Measurements from ENCODE around the gene SUSD1. TPM values are rescaled to one million over a fixed set of nuclear protein-coding genes. Genes with fewer than 3 reads are reported as not detected.

The SUSD1 gene
- total RNA-seq = 9.0 TPM
- 6.4 TPM for polyA plus RNA-seq
- long read RNA-seq, donor 1 = 0 reads
- long read RNA-seq, donor 2 = 0 reads
- long read RNA-seq, donor 3, partial matches to known transcripts = 0 of 3 reads
- long read RNA-seq, donor 3, other reads (novel, unspliced or antisense) = 0 of 3 reads
- long read RNA-seq, donor 4 = 0 reads
- long read RNA-seq, donor 5, partial matches to known transcripts = 0 of 1 reads
- long read RNA-seq, donor 5, other reads (novel, unspliced or antisense) = 0 of 1 reads
- long read RNA-seq, donor 6, partial matches to known transcripts = 0 of 2 reads
- long read RNA-seq, donor 6, other reads (novel, unspliced or antisense) = 0 of 2 reads
- long read RNA-seq, donor 7, partial matches to known transcripts = 0 of 2 reads
- long read RNA-seq, donor 7, other reads (novel, unspliced or antisense) = 0 of 2 reads
- long read RNA-seq, donor 8 = 0 reads
- long read RNA-seq, donor 9, partial matches to known transcripts = 0 of 1 reads
- long read RNA-seq, donor 9, other reads (novel, unspliced or antisense) = 0 of 1 reads
- long read RNA-seq, donor 10, partial matches to known transcripts = 0 of 1 reads
- long read RNA-seq, donor 10, other reads (novel, unspliced or antisense) = 0 of 1 reads

- WGBS = 8% methylated on average over 88 of the region's 88 CpGs
- peak within 1 kb of the TSS in 1 of 2 donors; percentile 62 for H3K27ac ChIP-seq (ENCODE audit: low read depth in 1 of 2, low read length in 1 of 2)
- no peaks in the 10 kb centered on the region for H3K9me3 ChIP-seq (ENCODE audit: control insufficient read depth in 2 of 2, insufficient read depth in 1 of 2, low read length in 1 of 2)
- H3K27me3 ChIP-seq (ENCODE audit: control insufficient read depth in 2 of 2, insufficient read depth in 1 of 2, low read length in 1 of 2) = peaks cover 0 to 9% of the 10 kb centered on the region in 2 donors
- peaks cover 9 to 31% of the 10 kb centered on the region in 2 donors for H3K4me1 ChIP-seq (ENCODE audit: control insufficient read depth in 2 of 2, insufficient read depth in 2 of 2, low read length in 2 of 2)
- no peaks in the 10 kb centered on the region for H3K36me3 ChIP-seq (ENCODE audit: control insufficient read depth in 2 of 2, insufficient read depth in 2 of 2, low read length in 1 of 2)
- H3K4me3 ChIP-seq (ENCODE audit: low read length in 2 of 2) = peak within 1 kb of the TSS; percentile 52 to 81
- DNase-seq (ENCODE audit: low read depth in 6 of 9, low spot score in 9 of 9) = peak in 5 of 9 donors; percentile 28 to 71 (median 53)
These were observed at the start of gene SUSD1 for GRCh38 chr9:112174965-112175795. Gene SUSD1, minus strand, starts transcription at chr9:112175297. Its CDS starts 62 bp downstream, at chr9:112175235.

- no peak overlapping the region for H3K27ac ChIP-seq (ENCODE audit: low read depth in 1 of 2, low read length in 1 of 2)
- H3K9me3 ChIP-seq (ENCODE audit: control insufficient read depth in 2 of 2, insufficient read depth in 1 of 2, low read length in 1 of 2) = no peaks in the 10 kb centered on the region
- 97% methylated on average over 4 of the region's 4 CpGs for WGBS
- no peak for DNase-seq (ENCODE audit: low read depth in 6 of 9, low spot score in 9 of 9)
- no peaks in the 10 kb centered on the region for H3K4me1 ChIP-seq (ENCODE audit: control insufficient read depth in 2 of 2, insufficient read depth in 2 of 2, low read length in 2 of 2)
- no peak overlapping the region for H3K4me3 ChIP-seq (ENCODE audit: low read length in 2 of 2)
- H3K36me3 ChIP-seq (ENCODE audit: control insufficient read depth in 2 of 2, insufficient read depth in 2 of 2, low read length in 1 of 2) = peaks cover 19 to 54% of the 10 kb centered on the region in 2 donors
- H3K27me3 ChIP-seq (ENCODE audit: control insufficient read depth in 2 of 2, insufficient read depth in 1 of 2, low read length in 1 of 2) = no peaks in the 10 kb centered on the region
These were observed 49.5 kb upstream of the SUSD1 start for GRCh38 chr9:112224401-112225289.

GRCh38 chr9:112218908-112219307, 43.8 kb upstream of the SUSD1 start:
- no peak overlapping the region for H3K27ac ChIP-seq (ENCODE audit: low read depth in 1 of 2, low read length in 1 of 2)
- no peaks in the 10 kb centered on the region for H3K4me1 ChIP-seq (ENCODE audit: control insufficient read depth in 2 of 2, insufficient read depth in 2 of 2, low read length in 2 of 2)

GRCh38 chr9:112212926-112213325, 37.8 kb upstream of the SUSD1 start:
- DNase-seq (ENCODE audit: low read depth in 6 of 9, low spot score in 9 of 9) = no peak
- H3K36me3 ChIP-seq (ENCODE audit: control insufficient read depth in 2 of 2, insufficient read depth in 2 of 2, low read length in 1 of 2) = peaks cover 29 to 45% of the 10 kb centered on the region in 2 donors
- no peaks in the 10 kb centered on the region for H3K4me1 ChIP-seq (ENCODE audit: control insufficient read depth in 2 of 2, insufficient read depth in 2 of 2, low read length in 2 of 2)
- no peak overlapping the region for H3K27ac ChIP-seq (ENCODE audit: low read depth in 1 of 2, low read length in 1 of 2)
- WGBS = 98% methylated on average over 2 of the region's 2 CpGs
- no peaks in the 10 kb centered on the region for H3K27me3 ChIP-seq (ENCODE audit: control insufficient read depth in 2 of 2, insufficient read depth in 1 of 2, low read length in 1 of 2)
- H3K4me3 ChIP-seq (ENCODE audit: low read length in 2 of 2) = no peak overlapping the region
- H3K9me3 ChIP-seq (ENCODE audit: control insufficient read depth in 2 of 2, insufficient read depth in 1 of 2, low read length in 1 of 2) = peaks cover 0 to 7% of the 10 kb centered on the region in 2 donors

More at GRCh38 chr9:112218908-112219307, 43.8 kb upstream of the SUSD1 start:
- WGBS = 32% methylated on average over 3 of the region's 3 CpGs
- Histone ChIP-seq H3K4me3 (ENCODE audit: low read length in 2 of 2) (no peak overlapping the region), H3K36me3 (ENCODE audit: control insufficient read depth in 2 of 2, insufficient read depth in 2 of 2, low read length in 1 of 2) (peaks cover 8 to 30% of the 10 kb centered on the region in 2 donors), H3K9me3 (ENCODE audit: control insufficient read depth in 2 of 2, insufficient read depth in 1 of 2, low read length in 1 of 2) (no peaks in the 10 kb centered on the region), H3K27me3 (ENCODE audit: control insufficient read depth in 2 of 2, insufficient read depth in 1 of 2, low read length in 1 of 2) (no peaks in the 10 kb centered on the region)
- DNase-seq (ENCODE audit: low read depth in 6 of 9, low spot score in 9 of 9) = peak in 5 of 9 donors; percentile 5 to 46 (median 14)

GRCh38 chr9:112207451-112207850, 32.4 kb upstream of the SUSD1 start:
- no peak for DNase-seq (ENCODE audit: low read depth in 6 of 9, low spot score in 9 of 9)
- no peaks in the 10 kb centered on the region for H3K27me3 ChIP-seq (ENCODE audit: control insufficient read depth in 2 of 2, insufficient read depth in 1 of 2, low read length in 1 of 2)
- peaks cover 24 to 35% of the 10 kb centered on the region in 2 donors for H3K36me3 ChIP-seq (ENCODE audit: control insufficient read depth in 2 of 2, insufficient read depth in 2 of 2, low read length in 1 of 2)
- no peak overlapping the region for H3K4me3 ChIP-seq (ENCODE audit: low read length in 2 of 2)
- peaks cover 0 to 7% of the 10 kb centered on the region in 2 donors for H3K9me3 ChIP-seq (ENCODE audit: control insufficient read depth in 2 of 2, insufficient read depth in 1 of 2, low read length in 1 of 2)
- H3K27ac ChIP-seq (ENCODE audit: low read depth in 1 of 2, low read length in 1 of 2) = no peak overlapping the region
- WGBS = 97% methylated on average over 1 of the region's 1 CpG
- H3K4me1 ChIP-seq (ENCODE audit: control insufficient read depth in 2 of 2, insufficient read depth in 2 of 2, low read length in 2 of 2) = no peaks in the 10 kb centered on the region

GRCh38 chr9:112203536-112203935, 28.4 kb upstream of the SUSD1 start:
- Histone ChIP-seq H3K27ac (ENCODE audit: low read depth in 1 of 2, low read length in 1 of 2) (no peak overlapping the region), H3K4me1 (ENCODE audit: control insufficient read depth in 2 of 2, insufficient read depth in 2 of 2, low read length in 2 of 2) (no peaks in the 10 kb centered on the region), H3K27me3 (ENCODE audit: control insufficient read depth in 2 of 2, insufficient read depth in 1 of 2, low read length in 1 of 2) (no peaks in the 10 kb centered on the region), H3K4me3 (ENCODE audit: low read length in 2 of 2) (no peak overlapping the region), H3K36me3 (ENCODE audit: control insufficient read depth in 2 of 2, insufficient read depth in 2 of 2, low read length in 1 of 2) (peaks cover 1 to 5% of the 10 kb centered on the region in 2 donors), H3K9me3 (ENCODE audit: control insufficient read depth in 2 of 2, insufficient read depth in 1 of 2, low read length in 1 of 2) (no peaks in the 10 kb centered on the region)
- 92% methylated on average over 2 of the region's 2 CpGs for WGBS
- no peak for DNase-seq (ENCODE audit: low read depth in 6 of 9, low spot score in 9 of 9)

- Histone ChIP-seq H3K27ac (ENCODE audit: low read depth in 1 of 2, low read length in 1 of 2) (no peak overlapping the region), H3K4me3 (ENCODE audit: low read length in 2 of 2) (no peak overlapping the region), H3K36me3 (ENCODE audit: control insufficient read depth in 2 of 2, insufficient read depth in 2 of 2, low read length in 1 of 2) (no peaks in the 10 kb centered on the region), H3K27me3 (ENCODE audit: control insufficient read depth in 2 of 2, insufficient read depth in 1 of 2, low read length in 1 of 2) (no peaks in the 10 kb centered on the region), H3K4me1 (ENCODE audit: control insufficient read depth in 2 of 2, insufficient read depth in 2 of 2, low read length in 2 of 2) (no peaks in the 10 kb centered on the region), H3K9me3 (ENCODE audit: control insufficient read depth in 2 of 2, insufficient read depth in 1 of 2, low read length in 1 of 2) (no peaks in the 10 kb centered on the region)
- 98% methylated on average over 5 of the region's 5 CpGs for WGBS
- DNase-seq (ENCODE audit: low read depth in 6 of 9, low spot score in 9 of 9) = no peak
These were observed 25.6 kb upstream of the SUSD1 start for GRCh38 chr9:112200711-112201110.

GRCh38 chr9:112198646-112199045, 23.5 kb upstream of the SUSD1 start:
- H3K27ac ChIP-seq (ENCODE audit: low read depth in 1 of 2, low read length in 1 of 2) = no peak overlapping the region
- no peak for DNase-seq (ENCODE audit: low read depth in 6 of 9, low spot score in 9 of 9)
- H3K9me3 ChIP-seq (ENCODE audit: control insufficient read depth in 2 of 2, insufficient read depth in 1 of 2, low read length in 1 of 2) = no peaks in the 10 kb centered on the region
- no peaks in the 10 kb centered on the region for H3K27me3 ChIP-seq (ENCODE audit: control insufficient read depth in 2 of 2, insufficient read depth in 1 of 2, low read length in 1 of 2)
- H3K36me3 ChIP-seq (ENCODE audit: control insufficient read depth in 2 of 2, insufficient read depth in 2 of 2, low read length in 1 of 2) = no peaks in the 10 kb centered on the region
- H3K4me1 ChIP-seq (ENCODE audit: control insufficient read depth in 2 of 2, insufficient read depth in 2 of 2, low read length in 2 of 2) = no peaks in the 10 kb centered on the region
- WGBS = 93% methylated on average over 4 of the region's 4 CpGs
- no peak overlapping the region for H3K4me3 ChIP-seq (ENCODE audit: low read length in 2 of 2)
